ENCODE measurements around the gene DOCK11.

The DOCK11 gene

GRCh38 chrX:118593407-118593806 lies 97.8 kb downstream of the DOCK11 start:
- TF ChIP-seq YY1 (IDR thresholded peaks at IDR 0.05; ENCODE audit: low read depth) (no peak), TAF1 (IDR thresholded peaks at IDR 0.05; ENCODE audit: low read depth) (no peak), TEAD4 (IDR thresholded peaks at IDR 0.05) (no peak), REST (IDR thresholded peaks at IDR 0.05; ENCODE audit: low read depth) (no peak), EGR1 (IDR thresholded peaks at IDR 0.05) (no peak), EP300 (IDR thresholded peaks at IDR 0.05; ENCODE audit: borderline replicate concordance) (no peak), FOXM1 (IDR thresholded peaks at IDR 0.05; ENCODE audit: borderline replicate concordance, low read depth) (no peak), NFIC (IDR thresholded peaks at IDR 0.05) (no peak), CEBPB (IDR thresholded peaks at IDR 0.05) (no peak), MAX (IDR thresholded peaks at IDR 0.05) (no peak), ZBTB7A (IDR thresholded peaks at IDR 0.05; ENCODE audit: low read depth) (no peak), TCF12 (IDR thresholded peaks at IDR 0.05; ENCODE audit: low read depth) (no peak)

GRCh38 chrX:118594697-118595420 lies 99.2 kb downstream of the DOCK11 start:
- no peak for TF ChIP-seq REST (IDR thresholded peaks at IDR 0.05; ENCODE audit: low read depth)
- TF ChIP-seq EP300 (IDR thresholded peaks at IDR 0.05; ENCODE audit: borderline replicate concordance): no peak
- no peak for TF ChIP-seq TCF12 (IDR thresholded peaks at IDR 0.05; ENCODE audit: low read depth)
- TF ChIP-seq, protein P1, sequence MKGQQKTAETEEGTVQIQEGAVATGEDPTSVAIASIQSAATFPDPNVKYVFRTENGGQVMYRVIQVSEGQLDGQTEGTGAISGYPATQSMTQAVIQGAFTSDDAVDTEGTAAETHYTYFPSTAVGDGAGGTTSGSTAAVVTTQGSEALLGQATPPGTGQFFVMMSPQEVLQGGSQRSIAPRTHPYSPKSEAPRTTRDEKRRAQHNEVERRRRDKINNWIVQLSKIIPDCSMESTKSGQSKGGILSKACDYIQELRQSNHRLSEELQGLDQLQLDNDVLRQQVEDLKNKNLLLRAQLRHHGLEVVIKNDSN (IDR thresholded peaks at IDR 0.05): no peak
- TF ChIP-seq TAF1 (IDR thresholded peaks at IDR 0.05; ENCODE audit: low read depth): no peak
- no peak for TF ChIP-seq NFIC (IDR thresholded peaks at IDR 0.05)
- TF ChIP-seq TEAD4 (IDR thresholded peaks at IDR 0.05): no peak
- TF ChIP-seq MAX (IDR thresholded peaks at IDR 0.05): no peak
- no peak for TF ChIP-seq ZBTB7A (IDR thresholded peaks at IDR 0.05; ENCODE audit: low read depth)
- TF ChIP-seq CEBPB (IDR thresholded peaks at IDR 0.05): no peak

GRCh38 chrX:118595501-118596042 lies 100.0 kb downstream of the DOCK11 start:
- TF ChIP-seq REST (IDR thresholded peaks at IDR 0.05; ENCODE audit: low read depth) (no peak), NFIC (IDR thresholded peaks at IDR 0.05) (no peak), EP300 (IDR thresholded peaks at IDR 0.05; ENCODE audit: borderline replicate concordance) (no peak)
- TF ChIP-seq, protein P1 (IDR thresholded peaks at IDR 0.05): no peak

DNA sequence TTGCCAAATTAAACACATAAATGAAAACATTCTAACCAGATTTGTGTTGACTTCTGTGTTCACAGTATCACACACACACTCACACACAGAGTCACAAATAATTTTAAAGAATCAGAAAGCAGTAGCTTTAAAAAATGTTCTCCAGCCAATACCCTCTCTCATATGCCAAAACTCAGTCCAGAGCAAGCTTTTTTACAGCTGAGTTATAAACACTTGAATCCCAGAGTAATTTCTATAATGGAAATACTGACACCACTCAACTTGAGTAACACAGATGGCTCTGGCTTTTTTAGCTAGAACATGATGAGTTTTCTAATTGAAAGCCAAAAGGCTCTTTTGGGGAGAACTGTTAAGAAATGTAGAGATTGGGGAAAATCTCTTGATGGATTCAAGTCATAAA lies 100.8 kb downstream of the DOCK11 start:
- TF ChIP-seq CREB1 (IDR thresholded peaks at IDR 0.05; ENCODE audit: low read depth): no peak
- no peak for TF ChIP-seq YY1 (IDR thresholded peaks at IDR 0.05; ENCODE audit: low read depth)
- no peak for TF ChIP-seq TCF12 (IDR thresholded peaks at IDR 0.05; ENCODE audit: low read depth)
- no peak for TF ChIP-seq ZBTB7A (IDR thresholded peaks at IDR 0.05; ENCODE audit: low read depth)
- TF ChIP-seq RAD21 (IDR thresholded peaks at IDR 0.05; ENCODE audit: low read depth): no peak
- TF ChIP-seq, protein P1 (IDR thresholded peaks at IDR 0.05): no peak
